Tibial artery (tissue), 4 donors: Measurements from ENCODE around the gene TNS1.

ENCODE experiments used
- DNase-seq, 2 donors: peaks; one replicate each; pipeline ENCODE4 v3.0.0-alpha.2; 2019
- H3K27ac ChIP-seq, 2 donors: fragments of 200-600 bp; sonication (generic) in 1 of 2; 1 replicate in 1 of 2; 2 replicates in 1 of 2; pipeline ENCODE4 v1.5.1; 2018 to 2019; ENCODE audit warnings: mild to moderate bottlenecking in 1 of 2
- H3K27me3 ChIP-seq, 2 donors: fragments of 200-600 bp; sonication (generic) in 1 of 2; one replicate each; pipeline versions ENCODE4 v1.5.1 to v1.6.0; 2016 to 2019
- H3K36me3 ChIP-seq, 3 donors: fragments of 200-600 bp; sonication (generic) in 2 of 3; one replicate each; pipeline ENCODE4 v1.5.1; 2016 to 2019; ENCODE audit warnings: mild to moderate bottlenecking in 2 of 3
- H3K4me1 ChIP-seq, 4 donors: fragments of 200-600 bp; sonication (generic) in 2 of 4; 1 replicate in 3 of 4; 2 replicates in 1 of 4; pipeline ENCODE4 v1.5.1; 2016 to 2019
- H3K4me3 ChIP-seq, 2 donors: fragments of 200-600 bp; sonication (generic) in 1 of 2; 1 replicate in 1 of 2; 2 replicates in 1 of 2; pipeline ENCODE4 v1.5.1; 2018 to 2019; ENCODE audit warnings: mild to moderate bottlenecking in 2 of 2
- H3K9me3 ChIP-seq, 3 donors: fragments of 200-600 bp; sonication (generic) in 1 of 3; one replicate each; pipeline ENCODE4 v1.5.1; 2016 to 2019
- intact Hi-C: fragments of 100-400 bp; cut with DNase I; formaldehyde crosslinking; loops from one replicate; pipeline ENCODE4 v1.15.0; 2023; ENCODE audit warnings: low total_unique reads
- TF ChIP-seq, protein P1 (sequence below), 2 experiments: fragments of 200-600 bp in 1 of 2; fragments of 450-650 bp in 1 of 2; IDR thresholded peaks; one replicate each; pipeline ENCODE4 v1.5.1; 2017 to 2019; ENCODE audit warnings: antibody characterized with exemption in 2 of 2, mild to moderate bottlenecking in 1 of 2, moderate library complexity in 1 of 2

TNS1 gene

DNA sequence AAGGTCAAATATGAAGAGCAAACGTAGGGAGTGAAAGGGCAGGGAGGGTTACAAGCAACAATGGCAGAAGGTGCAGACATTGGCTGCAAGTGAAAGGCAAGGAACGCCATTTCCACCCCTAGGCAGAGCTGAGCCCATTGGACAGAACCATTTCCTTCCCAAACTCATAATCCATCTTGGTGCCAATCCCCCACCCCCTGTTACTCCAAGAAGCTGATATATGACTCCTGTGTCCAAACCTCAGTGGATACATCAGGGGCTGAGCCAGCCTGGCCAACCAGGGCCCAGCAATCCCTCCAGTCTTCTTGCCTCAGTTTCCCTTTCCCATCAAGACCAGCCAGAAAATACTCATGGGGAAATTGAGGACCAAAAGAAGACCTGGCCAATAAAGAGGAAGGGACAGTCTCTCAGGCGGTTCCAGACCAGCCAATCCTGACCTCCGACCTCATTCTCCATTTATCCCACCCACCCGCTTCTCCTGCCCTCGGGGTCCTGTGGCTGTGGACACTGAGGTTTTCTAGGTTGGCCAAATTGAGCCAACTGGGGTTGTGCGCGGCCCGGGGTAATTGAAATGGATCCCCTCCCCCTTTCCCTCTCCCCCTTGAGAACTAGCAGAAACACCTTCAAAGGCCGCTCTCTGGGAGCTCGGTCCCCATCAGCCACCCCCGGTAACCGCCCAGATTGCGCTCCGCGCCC, 24.8 kb downstream of the TNS1 start:
- Histone ChIP-seq H3K9me3 (no peaks in the 10 kb centered on the region), H3K27ac (peak overlapping the region; percentile 84 to 90), H3K27me3 (no peaks in the 10 kb centered on the region), H3K4me1 (peaks cover 6 to 91% (median 58%) of the 10 kb centered on the region in 4 donors), H3K36me3 (no peaks in the 10 kb centered on the region), H3K4me3 (peak overlapping the region; percentile 64 to 86)
- DNase-seq: peak in 1 of 2 donors; percentile 19
- TF ChIP-seq, protein P1, sequence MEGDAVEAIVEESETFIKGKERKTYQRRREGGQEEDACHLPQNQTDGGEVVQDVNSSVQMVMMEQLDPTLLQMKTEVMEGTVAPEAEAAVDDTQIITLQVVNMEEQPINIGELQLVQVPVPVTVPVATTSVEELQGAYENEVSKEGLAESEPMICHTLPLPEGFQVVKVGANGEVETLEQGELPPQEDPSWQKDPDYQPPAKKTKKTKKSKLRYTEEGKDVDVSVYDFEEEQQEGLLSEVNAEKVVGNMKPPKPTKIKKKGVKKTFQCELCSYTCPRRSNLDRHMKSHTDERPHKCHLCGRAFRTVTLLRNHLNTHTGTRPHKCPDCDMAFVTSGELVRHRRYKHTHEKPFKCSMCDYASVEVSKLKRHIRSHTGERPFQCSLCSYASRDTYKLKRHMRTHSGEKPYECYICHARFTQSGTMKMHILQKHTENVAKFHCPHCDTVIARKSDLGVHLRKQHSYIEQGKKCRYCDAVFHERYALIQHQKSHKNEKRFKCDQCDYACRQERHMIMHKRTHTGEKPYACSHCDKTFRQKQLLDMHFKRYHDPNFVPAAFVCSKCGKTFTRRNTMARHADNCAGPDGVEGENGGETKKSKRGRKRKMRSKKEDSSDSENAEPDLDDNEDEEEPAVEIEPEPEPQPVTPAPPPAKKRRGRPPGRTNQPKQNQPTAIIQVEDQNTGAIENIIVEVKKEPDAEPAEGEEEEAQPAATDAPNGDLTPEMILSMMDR (IDR thresholded peaks at IDR 0.05): no peak
- intact Hi-C loops: no loop called here

DNA sequence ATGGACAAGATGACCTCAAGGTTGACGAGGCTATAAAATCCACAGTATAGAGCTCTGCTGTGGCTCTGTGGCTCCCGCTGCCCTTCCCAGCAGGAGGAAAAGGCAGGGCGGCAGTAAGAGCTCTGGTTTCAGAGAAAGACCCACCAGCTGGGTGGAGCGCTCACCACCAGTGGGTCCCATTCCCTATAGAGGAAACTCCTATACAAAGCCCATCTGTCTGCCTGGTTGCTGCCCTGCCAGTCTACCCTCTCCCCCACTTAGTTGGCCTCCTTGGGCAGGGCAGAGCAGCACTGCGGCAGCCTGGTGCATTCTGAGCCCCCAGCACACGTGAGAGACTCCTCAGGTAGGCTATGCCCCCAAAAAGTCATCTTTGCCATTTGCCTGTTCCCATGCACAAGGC, 26.5 kb downstream of the TNS1 start:
- Histone ChIP-seq H3K4me3 (no peak overlapping the region), H3K4me1 (peaks cover 6 to 100% (median 68%) of the 10 kb centered on the region in 4 donors), H3K27me3 (no peaks in the 10 kb centered on the region), H3K27ac (peak overlapping the region; percentile 29 to 90), H3K36me3 (no peaks in the 10 kb centered on the region), H3K9me3 (no peaks in the 10 kb centered on the region)
- DNase-seq: peak; percentile 14 to 33
- TF ChIP-seq, protein P1 (IDR thresholded peaks at IDR 0.05): no peak
- intact Hi-C loops: no loop called here

DNA sequence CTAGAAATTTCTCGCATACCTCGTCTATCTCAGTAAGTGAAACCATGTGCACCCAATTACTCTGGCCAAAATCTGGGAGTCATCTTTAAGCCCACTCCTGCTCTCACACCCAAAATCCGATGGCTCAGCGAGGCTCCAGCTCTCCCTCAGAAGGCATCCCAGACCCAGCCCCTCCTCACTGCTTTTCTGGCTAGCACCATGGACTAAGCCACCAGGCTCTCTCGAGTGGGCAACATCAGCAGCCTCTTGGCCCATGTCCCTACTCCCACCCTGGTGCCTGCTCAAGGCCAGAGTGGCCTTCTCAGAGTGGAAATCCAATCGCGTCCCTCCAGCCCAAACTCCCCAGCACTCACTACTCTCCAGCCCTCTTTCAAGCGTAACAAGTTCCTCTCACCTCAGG, 27.2 kb downstream of the TNS1 start:
- peak overlapping the region in 1 of 2 donors; percentile 90 for H3K27ac ChIP-seq
- intact Hi-C loops: no loop called here

DNA sequence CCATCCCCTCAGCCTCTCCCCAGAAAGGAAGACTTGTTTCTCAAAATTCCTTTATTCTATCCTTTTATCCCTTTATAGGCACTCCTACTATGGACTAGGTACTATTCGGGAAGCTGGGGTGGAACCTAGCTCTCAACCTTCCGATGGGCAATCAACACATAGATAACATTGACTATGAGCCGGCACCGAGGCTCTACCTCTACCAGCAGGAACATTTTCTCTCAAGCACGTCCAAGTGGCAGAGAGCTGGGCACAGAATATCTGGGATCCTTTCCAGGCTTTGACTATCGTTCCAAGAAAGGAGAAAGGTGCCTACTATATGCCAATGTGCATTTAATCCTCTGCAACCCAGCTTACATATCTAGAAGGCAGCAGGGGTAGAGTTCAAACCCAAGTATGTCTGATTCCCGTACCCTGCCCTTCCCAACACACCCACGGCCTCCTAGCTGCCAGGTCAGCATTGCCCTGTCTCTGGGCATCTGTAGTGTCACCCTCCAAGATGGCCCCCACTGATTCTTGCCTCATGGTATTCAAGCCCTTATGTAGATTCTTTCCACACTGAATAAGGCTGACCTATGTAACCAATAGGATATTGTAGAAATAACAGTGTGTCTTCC, 28.3 kb downstream of the TNS1 start:
- Histone ChIP-seq H3K27ac (peak overlapping the region; percentile 47 to 90), H3K9me3 (no peaks in the 10 kb centered on the region), H3K27me3 (no peaks in the 10 kb centered on the region), H3K4me3 (no peak overlapping the region), H3K4me1 (peaks cover under 1 to 86% (median 56%) of the 10 kb centered on the region in 4 donors), H3K36me3 (no peaks in the 10 kb centered on the region)
- DNase-seq: peak; percentile 13 to 60
- intact Hi-C loops: no loop called here
- TF ChIP-seq, protein P1 (IDR thresholded peaks at IDR 0.05): no peak

More for the DNA sequence above, 27.2 kb downstream of the TNS1 start:
- DNase-seq: peak; percentile 13 to 53
- TF ChIP-seq, protein P1 (IDR thresholded peaks at IDR 0.05): no peak
- Histone ChIP-seq H3K4me3 (no peak overlapping the region), H3K4me1 (peaks cover 6 to 98% (median 64%) of the 10 kb centered on the region in 4 donors), H3K27me3 (no peaks in the 10 kb centered on the region), H3K9me3 (no peaks in the 10 kb centered on the region), H3K36me3 (no peaks in the 10 kb centered on the region)

DNA sequence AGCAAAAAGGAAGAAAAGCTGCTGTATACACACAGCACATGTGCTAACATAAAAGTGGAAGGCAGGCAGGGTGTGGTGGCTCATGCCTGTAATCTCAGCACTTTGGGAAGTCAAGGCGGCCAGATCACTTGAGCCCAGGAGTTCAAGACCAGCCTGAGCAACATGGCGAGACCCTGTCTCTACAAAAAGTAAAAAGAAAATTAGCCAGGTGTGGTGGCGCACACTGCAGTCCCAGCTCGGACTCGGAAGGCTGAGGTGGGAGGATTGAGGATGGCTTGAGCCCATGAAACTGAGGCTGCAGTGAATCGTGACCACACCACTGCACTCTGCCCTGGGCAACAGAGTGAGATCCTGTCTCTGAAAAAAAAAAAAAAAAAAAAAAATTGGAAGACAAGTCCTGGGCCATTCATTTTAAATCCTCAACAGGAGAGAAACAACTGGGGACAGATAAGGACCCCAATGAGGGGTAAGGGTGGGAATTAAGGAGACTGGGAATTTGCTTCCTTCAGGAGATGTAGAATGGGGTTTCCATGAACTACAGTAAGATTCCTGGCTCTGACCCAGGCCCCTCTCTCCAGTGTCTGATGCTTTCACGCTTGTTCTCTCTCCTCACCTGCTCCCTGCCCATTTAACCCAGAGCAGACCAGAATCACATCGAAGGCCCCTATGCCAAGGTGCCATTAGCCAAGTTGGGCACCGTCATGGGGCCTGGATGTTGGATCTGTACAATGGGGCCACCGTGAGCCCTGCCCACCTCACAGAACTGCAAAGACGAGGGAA, 29.6 kb downstream of the TNS1 start:
- DNase-seq: peak; percentile 23 to 52
- no peak overlapping the region for H3K4me3 ChIP-seq
- H3K27ac ChIP-seq: peak overlapping the region; percentile 46 to 90
- TF ChIP-seq, protein P1 (IDR thresholded peaks at IDR 0.05): no peak
- H3K4me1 ChIP-seq: peaks cover 0 to 84% (median 49%) of the 10 kb centered on the region in 4 donors
- H3K9me3 ChIP-seq: no peaks in the 10 kb centered on the region
- H3K36me3 ChIP-seq: no peaks in the 10 kb centered on the region
- H3K27me3 ChIP-seq: no peaks in the 10 kb centered on the region
- intact Hi-C loops: no loop called here
